22Rv1 (cell line): ENCODE data around the gene ATP8B3.

Experiments
- H3K27ac ChIP-seq: fragments of 450-650 bp; 2 replicates; pipeline ENCODE4 v1.5.1; 2017
- ZFX ChIP-seq: fragments of 450-650 bp; IDR thresholded peaks from 2 replicates; pipeline ENCODE4 v1.6.1; 2017; ENCODE audit warnings: antibody characterized with exemption, borderline replicate concordance
- TF ChIP-seq, protein P1 (sequence below): fragments of 450-650 bp; IDR thresholded peaks from 2 replicates; pipeline ENCODE4 v1.5.1; 2017; ENCODE audit warnings: mild to moderate bottlenecking

The ATP8B3 gene

DNA sequence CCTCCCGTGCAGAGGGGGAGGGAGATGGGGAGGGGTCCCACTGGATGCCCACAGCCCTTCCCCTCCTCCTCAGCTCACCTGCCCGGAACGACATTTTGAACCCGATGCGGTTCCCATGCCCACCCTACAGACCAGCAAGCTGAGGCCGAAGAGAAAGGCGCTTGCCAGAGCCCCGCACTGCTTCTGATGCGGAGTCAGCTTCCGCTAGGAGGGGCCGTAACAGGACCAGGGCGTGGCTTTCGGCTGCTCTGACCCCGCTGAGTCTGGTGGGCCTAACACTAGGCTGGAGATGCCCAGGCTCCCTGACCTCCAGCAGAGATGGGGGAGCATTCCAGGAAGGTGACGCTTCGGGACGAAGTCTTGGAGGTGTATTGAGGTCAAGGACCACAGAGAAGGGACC, 52.1 kb downstream of the ATP8B3 start:
- no peak overlapping the region for H3K27ac ChIP-seq
- no peak for TF ChIP-seq ZFX
- TF ChIP-seq, protein P1, sequence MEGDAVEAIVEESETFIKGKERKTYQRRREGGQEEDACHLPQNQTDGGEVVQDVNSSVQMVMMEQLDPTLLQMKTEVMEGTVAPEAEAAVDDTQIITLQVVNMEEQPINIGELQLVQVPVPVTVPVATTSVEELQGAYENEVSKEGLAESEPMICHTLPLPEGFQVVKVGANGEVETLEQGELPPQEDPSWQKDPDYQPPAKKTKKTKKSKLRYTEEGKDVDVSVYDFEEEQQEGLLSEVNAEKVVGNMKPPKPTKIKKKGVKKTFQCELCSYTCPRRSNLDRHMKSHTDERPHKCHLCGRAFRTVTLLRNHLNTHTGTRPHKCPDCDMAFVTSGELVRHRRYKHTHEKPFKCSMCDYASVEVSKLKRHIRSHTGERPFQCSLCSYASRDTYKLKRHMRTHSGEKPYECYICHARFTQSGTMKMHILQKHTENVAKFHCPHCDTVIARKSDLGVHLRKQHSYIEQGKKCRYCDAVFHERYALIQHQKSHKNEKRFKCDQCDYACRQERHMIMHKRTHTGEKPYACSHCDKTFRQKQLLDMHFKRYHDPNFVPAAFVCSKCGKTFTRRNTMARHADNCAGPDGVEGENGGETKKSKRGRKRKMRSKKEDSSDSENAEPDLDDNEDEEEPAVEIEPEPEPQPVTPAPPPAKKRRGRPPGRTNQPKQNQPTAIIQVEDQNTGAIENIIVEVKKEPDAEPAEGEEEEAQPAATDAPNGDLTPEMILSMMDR: no peak; the same call in 1 of the 2 replicates

DNA sequence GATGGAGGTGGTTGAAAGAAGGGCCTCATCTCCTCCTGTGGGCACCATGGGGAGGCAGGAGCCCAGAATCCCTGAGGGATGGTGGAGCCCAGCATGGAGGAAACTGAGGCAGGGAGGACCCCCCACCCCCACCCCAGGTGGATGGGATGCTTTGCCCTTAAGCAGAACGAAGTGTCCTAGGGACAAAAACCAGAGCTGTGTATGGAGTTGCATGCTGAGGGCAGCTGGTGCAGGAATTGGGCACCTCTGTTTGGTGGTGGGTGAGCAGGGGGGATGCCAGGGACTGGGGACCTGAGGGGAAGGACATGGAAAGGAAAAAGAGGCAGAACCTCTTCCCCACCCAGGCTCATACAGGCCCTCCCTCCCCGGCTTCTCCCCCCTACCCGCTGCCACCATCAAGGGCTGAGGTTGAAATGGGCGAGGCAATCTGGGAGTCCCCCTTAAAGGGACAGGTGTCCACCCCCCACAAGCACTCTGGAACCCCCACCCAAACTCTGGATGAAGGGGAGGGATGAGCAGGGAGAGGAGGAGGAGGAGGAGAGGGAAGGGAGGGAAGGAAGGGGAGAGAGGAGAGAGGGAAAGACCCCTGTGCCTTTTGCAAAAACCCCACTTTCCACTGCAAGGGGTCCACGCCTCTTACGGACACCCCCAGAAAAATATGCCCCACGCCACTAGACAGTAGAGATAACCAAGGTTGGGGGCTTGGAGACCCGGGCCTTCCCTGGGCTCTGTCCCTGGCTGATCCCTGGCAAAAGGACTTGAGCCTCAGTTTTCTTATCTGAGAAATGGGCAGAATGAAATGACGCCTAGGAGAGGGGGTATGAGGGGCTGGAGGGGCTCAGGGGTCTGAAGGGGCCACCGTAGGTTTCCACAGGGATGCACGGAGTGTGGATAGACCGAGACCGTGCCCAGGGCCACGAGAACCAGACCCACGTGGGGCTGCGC, 52.8 kb downstream of the ATP8B3 start:
- TF ChIP-seq, protein P1: no peak
- no peak overlapping the region for H3K27ac ChIP-seq

DNA sequence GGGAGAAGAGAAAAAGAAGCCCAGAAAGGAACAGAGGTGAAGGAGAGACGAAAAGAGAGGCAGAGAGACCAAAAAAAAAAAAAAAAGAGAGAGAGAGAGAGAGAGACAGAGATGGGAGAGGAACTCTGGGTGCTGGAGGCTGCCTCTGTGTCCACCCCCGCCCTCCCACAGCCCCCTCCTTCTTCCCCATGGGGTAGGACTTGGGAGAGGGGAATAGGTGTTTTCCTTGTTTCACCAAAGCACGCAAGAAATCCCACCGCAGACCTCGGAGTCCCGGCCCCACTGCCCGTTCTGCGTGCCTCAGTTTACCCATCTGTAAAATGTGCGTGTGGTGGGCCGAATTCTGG, 53.9 kb downstream of the ATP8B3 start:
- H3K27ac ChIP-seq: no peak overlapping the region
- no peak for TF ChIP-seq ZFX
- TF ChIP-seq, protein P1: no peak

DNA sequence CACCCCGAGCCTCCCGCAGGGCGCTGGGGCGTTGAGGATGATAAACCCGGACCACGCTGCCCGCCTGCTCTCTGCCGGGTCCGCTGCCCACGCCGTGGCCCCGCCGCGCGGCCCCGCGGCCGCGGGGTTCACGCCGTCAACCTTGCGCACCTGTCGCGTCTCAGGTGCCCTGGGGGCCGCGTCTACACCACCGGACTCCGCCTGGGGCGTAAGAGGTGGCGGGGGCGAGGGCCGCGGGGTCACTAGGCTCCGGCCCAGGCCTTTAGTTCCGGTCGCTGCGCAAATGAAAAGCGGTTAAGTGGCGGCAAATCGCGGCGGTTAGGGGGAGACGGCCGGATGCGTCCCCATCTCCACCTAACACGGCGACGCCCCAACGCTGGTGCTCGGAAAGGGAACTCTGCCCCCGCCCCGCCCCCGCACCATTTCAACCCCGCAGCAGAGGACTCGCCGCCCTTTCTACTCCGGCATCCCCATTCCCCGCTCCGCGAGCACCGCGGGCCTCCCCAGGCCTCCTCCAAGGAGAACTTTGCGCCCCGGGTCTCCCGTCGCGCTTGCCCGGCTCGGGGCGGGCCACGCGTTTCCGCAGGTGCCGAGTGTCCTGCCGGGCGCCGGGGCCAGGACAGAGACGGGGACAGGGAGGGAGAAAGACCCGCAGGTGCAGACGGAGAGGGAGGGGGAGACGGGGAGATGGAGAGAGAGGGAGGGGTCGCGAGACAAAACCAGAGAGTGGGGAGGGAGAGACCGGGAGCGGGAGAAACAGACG, 54.4 kb downstream of the ATP8B3 start:
- no peak for TF ChIP-seq ZFX
- TF ChIP-seq, protein P1: no peak

DNA sequence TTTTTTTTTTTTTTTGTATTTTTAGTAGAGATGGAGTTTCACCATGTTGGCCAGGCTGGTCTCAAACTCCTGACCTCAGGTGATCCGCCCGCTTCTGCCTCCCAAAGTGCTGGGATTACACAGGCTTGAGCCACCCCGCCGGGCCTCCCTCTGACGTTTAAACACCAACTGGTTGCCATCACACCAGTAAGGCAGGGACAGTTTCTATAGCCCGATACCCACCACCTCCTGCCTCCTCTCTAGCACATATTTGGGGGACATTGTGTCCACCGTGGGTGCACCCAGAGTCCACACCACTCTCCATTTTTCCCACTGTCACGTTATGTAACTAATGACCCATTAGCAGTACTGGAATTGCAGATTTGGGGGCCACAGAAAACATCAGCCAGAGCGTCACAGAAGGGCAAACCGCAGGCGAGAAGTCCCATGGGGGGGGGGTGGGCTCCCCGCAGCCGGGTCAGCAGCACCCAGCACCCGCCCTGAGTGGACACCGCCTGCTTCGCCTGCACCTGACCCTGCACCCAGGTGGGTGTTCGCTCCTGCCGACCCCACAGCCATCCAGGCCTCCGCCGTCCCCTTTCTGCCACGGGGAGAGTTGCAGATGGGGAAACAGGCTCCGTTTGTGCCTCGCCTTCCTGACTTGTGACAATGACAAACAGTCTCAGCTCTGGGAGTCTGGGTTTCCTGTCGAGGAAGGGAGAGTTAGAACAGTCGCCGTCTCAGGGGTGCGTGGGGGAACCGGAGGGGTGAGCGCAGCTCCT, 55.2 kb downstream of the ATP8B3 start:
- TF ChIP-seq, protein P1: no peak
- no peak for TF ChIP-seq ZFX

More for the DNA sequence above, 54.4 kb downstream of the ATP8B3 start:
- H3K27ac ChIP-seq: no peak overlapping the region

DNA sequence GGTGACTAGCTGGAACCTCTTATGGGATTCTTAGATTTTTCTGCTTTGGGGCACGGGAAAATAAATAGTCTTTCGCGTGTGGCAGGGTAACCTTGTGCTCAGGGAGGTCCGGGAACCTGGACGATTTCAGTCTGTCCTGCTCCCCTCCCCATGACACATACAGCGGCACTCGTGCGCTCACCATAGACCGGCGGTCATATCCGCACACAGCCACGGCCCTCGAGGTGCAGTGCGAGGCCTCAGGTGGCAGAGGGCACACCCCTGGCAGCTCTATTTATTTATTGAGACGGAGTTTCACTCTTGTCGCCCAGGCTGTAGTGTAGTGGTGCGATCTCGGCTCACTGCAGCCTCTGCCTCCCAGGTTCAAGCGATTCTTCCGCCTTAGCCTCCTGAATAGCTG, 55.8 kb downstream of the ATP8B3 start:
- no peak for TF ChIP-seq ZFX
- no peak overlapping the region for H3K27ac ChIP-seq

More for the DNA sequence above, 55.2 kb downstream of the ATP8B3 start:
- no peak overlapping the region for H3K27ac ChIP-seq

DNA sequence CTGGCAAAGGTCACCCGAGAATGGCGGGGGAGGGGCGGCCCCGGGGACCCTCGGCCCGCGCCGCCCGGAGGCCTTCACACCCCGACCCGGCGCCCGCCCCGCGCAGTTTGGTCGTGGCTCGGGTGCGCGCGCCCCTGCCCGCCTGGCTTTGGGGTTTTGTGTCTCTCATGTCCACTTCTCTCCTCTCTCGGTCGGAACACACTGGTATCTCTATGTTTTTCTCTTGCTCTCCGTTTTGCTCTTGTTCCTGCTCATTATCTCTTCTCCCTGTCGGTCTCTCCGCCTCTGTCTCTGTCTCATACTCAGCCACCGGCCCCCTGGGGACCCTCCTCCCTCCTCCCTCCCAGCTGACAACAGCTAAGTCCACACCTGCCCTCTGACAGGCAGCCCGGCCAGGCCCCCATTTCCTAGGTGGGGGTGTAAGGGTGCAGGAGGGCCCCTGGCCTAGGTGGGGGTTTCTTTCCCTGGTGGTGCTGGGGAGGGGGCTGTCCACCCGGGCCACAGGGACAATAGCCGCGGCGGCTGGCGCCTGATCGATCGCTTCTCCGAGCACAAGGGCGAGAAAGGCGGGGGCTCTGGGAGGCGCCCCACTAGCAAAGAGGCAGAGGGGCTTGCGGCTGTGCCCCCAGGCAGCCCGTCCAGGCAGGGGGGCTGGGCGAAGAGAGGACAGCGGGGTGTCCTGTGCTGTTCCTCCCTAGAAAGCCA, 56.5 kb downstream of the ATP8B3 start:
- no peak for TF ChIP-seq ZFX
- TF ChIP-seq, protein P1: no peak
- no peak overlapping the region for H3K27ac ChIP-seq
